Heart left ventricle (tissue), 13 donors: ENCODE data around the gene LAMB4.

Source experiments
- POLR2A ChIP-seq, 2 donors: fragments of 450-650 bp; IDR thresholded peaks; one replicate each; pipeline ENCODE4 v1.6.1; 2017; ENCODE audit warnings: antibody characterized with exemption in 2 of 2, mild to moderate bottlenecking in 2 of 2, moderate library complexity in 2 of 2
- TF ChIP-seq, protein P1 (sequence below), 12 donors: fragments of 200-600 bp; sonication (generic) in 4 of 12; IDR thresholded peaks; one replicate each; pipeline versions ENCODE4 v1.5.0 to v1.8.0; 2018 to 2022; ENCODE audit warnings: antibody characterized with exemption in 12 of 12, mild to moderate bottlenecking in 5 of 12
- donor health status: ischemic (EF 13 %, LVEDD 7.1; RV severe dilation, severe dysfunction).
- donor health status: DM: no; HTN: yes; CAD: no.
- donor health status: DM: no; HTN: no; CAD: no.
- donor health status: ischemic (EF 25% LVEDD 6.9; RV normal size, moderate dysfunction).
- donor health status: ischemic (EF 25% LVEDD 5.7; RV mildly dilated, moderate dysfunction).
- donor health status: ischemic (EF 35%, LVEDD 5.7; RV mildly dilated, moderate dysfunction).
- donor health status: nonischemic (EF 11% LVEDD 7.7; RV severe dilation, severe dysfunction).
- donor health status: DM: yes; HTN: yes; CAD: no.
- donor health status: PGD.
- donor health status: ischemic (EF 29% LVEDD 5.4; RV normal size, mild dysfunction).
- donor health status: nonischemic (EF 23%, LVEDD 6.1; RV moderate dilation, normal function).

DNA sequence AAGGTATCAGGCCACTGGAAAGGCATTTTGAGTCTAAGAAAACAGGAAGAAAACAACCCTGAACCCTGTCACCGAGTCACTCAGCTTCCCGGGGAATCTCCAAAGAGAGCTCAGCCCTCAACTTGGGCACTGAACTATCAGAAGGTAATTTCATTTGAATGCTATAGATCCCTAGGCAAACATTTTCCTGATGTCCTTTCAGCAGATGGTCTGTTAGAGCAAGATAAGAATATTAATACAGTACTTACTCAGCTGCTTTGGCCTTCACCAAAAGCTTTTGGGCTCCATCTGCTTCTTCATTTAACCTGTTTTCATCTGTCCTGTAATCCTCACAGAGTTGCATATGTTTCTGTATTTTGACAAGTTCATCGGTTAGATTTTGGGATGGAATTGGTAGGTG lies 93.0 kb downstream of the LAMB4 start:
- TF ChIP-seq, protein P1, sequence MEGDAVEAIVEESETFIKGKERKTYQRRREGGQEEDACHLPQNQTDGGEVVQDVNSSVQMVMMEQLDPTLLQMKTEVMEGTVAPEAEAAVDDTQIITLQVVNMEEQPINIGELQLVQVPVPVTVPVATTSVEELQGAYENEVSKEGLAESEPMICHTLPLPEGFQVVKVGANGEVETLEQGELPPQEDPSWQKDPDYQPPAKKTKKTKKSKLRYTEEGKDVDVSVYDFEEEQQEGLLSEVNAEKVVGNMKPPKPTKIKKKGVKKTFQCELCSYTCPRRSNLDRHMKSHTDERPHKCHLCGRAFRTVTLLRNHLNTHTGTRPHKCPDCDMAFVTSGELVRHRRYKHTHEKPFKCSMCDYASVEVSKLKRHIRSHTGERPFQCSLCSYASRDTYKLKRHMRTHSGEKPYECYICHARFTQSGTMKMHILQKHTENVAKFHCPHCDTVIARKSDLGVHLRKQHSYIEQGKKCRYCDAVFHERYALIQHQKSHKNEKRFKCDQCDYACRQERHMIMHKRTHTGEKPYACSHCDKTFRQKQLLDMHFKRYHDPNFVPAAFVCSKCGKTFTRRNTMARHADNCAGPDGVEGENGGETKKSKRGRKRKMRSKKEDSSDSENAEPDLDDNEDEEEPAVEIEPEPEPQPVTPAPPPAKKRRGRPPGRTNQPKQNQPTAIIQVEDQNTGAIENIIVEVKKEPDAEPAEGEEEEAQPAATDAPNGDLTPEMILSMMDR (IDR thresholded peaks at IDR 0.05) = no peak
- TF ChIP-seq POLR2A (IDR thresholded peaks at IDR 0.05) = no peak
